Ovary (tissue), 3 donors: ENCODE results near the gene SORD.

Source experiments
- CTCF ChIP-seq, 3 donors: fragments of 450-650 bp in 2 of 3; fragments of 200-600 bp in 1 of 3; IDR thresholded peaks; one replicate each; pipeline versions ENCODE4 v1.5.1 to v1.8.0; 2016 to 2022; ENCODE audit warnings: antibody characterized with exemption in 3 of 3, mild to moderate bottlenecking in 1 of 3
- EP300 ChIP-seq: sonication (generic); formaldehyde crosslinking; IDR thresholded peaks from one replicate; pipeline ENCODE4 v1.6.1; 2017; ENCODE audit warnings: antibody characterized with exemption
- POLR2A ChIP-seq: fragments of 450-650 bp; IDR thresholded peaks from one replicate; pipeline ENCODE4 v1.6.1; 2017; ENCODE audit warnings: antibody characterized with exemption, mild to moderate bottlenecking, moderate library complexity
- donor health status: DM: no; HTN: no; CAD: no.

GRCh38 chr15:45037936-45038335, 14.9 kb downstream of the SORD start:
- no peak for TF ChIP-seq CTCF (IDR thresholded peaks at IDR 0.05)
- TF ChIP-seq POLR2A: no peak
- TF ChIP-seq EP300: no peak
